IMR-90 (cell line): ENCODE results near the gene ETV4. TPM values are rescaled to one million over a fixed set of nuclear protein-coding genes. Genes with fewer than 3 reads are reported as not detected.

Experiments used
- polyA plus RNA-seq, 3 experiments: library from polyadenylated mRNA; depleted of rRNA; stranded (reverse); fragments of >200 nt; gene quantifications; 2 replicates each; pipeline ENCODE4 v1.2.3, GENCODE V29; 2012; ENCODE audit warnings: low replicate concordance in 1 of 3
- total RNA-seq: library from RNA; depleted of rRNA; stranded (reverse); fragments of >200 nt; gene quantifications from 2 replicates; pipeline ENCODE4 v1.2.3, GENCODE V29; 2012
- TF ChIP-seq, protein P1 (sequence below): fragments of 150-350 bp; IDR thresholded peaks from 2 replicates; pipeline ENCODE4 v1.6.1; 2016; ENCODE audit warnings: low read depth, mild to moderate bottlenecking, low read length, moderate library complexity, borderline replicate concordance

The ETV4 gene
- total and polyA plus RNA-seq, 2 of the 4 experiments (the other 2 are of a cell fraction): 4.3 to 13.2 TPM

DNA sequence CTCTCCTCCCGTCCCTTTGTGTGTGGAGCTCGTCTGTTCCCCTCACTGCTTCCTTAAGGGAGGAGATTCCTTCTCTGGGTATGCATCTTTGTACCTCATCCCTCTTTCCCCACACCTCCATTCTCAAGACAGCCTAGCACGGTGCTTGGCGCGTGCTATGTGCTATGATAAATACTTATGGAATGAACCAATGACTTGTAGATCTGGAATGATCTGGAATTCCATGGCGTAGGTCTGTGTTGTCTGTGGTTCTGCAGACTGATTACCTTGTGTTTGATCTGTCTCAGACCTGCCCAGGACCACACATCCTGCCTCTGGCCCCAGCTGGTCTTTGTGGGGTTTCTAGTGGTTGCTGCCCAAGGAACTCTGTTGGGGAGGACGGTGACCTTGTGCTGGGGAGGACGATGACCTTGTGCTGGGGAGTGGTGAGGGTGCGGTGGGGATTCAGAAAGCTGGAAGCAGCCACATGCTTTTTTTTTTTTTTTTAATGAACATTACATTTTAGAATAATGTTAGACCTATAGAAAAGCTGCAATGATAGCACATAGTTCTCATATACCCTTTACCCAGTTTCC is 33.5 kb upstream of the ETV4 start (continued):
- TF ChIP-seq, protein P1, sequence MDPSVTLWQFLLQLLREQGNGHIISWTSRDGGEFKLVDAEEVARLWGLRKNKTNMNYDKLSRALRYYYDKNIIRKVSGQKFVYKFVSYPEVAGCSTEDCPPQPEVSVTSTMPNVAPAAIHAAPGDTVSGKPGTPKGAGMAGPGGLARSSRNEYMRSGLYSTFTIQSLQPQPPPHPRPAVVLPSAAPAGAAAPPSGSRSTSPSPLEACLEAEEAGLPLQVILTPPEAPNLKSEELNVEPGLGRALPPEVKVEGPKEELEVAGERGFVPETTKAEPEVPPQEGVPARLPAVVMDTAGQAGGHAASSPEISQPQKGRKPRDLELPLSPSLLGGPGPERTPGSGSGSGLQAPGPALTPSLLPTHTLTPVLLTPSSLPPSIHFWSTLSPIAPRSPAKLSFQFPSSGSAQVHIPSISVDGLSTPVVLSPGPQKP: no peak
